HepG2 (cell line): ENCODE data around the gene CISD3. TPM values are rescaled to one million over a fixed set of nuclear protein-coding genes. Genes with fewer than 3 reads are reported as not detected.

ENCODE experiments used
- EED ChIP-seq: sonication (generic); formaldehyde crosslinking; IDR thresholded peaks from 2 replicates; pipeline ENCODE4 v1.5.0; 2020; ENCODE audit warnings: mild to moderate bottlenecking, missing genetic modification reagents
- MAZ ChIP-seq, 2 experiments: sonication (generic) in 1 of 2; formaldehyde crosslinking in 1 of 2; IDR thresholded peaks; 2 replicates each; pipeline versions ENCODE4 v1.5.0 to v1.6.1; 2012 to 2020; ENCODE audit warnings: low read depth in 2 of 2, mild to moderate bottlenecking in 2 of 2, borderline replicate concordance in 1 of 2, improper control_type of control experiment in 1 of 2, low read length in 1 of 2, missing genetic modification reagents in 1 of 2, moderate library complexity in 1 of 2
- MED13 ChIP-seq: sonication (generic); formaldehyde crosslinking; IDR thresholded peaks from 2 replicates; pipeline ENCODE4 v1.5.0; 2020; ENCODE audit warnings: missing genetic modification reagents
- REXO4 ChIP-seq: sonication (generic); formaldehyde crosslinking; IDR thresholded peaks from 2 replicates; pipeline ENCODE4 v1.8.0; 2022; ENCODE audit warnings: missing genetic modification reagents, mild to moderate bottlenecking, borderline replicate concordance
- SOX13 ChIP-seq, 3 experiments: fragments of 450-650 bp in 1 of 3; sonication (generic) in 1 of 3; formaldehyde crosslinking in 1 of 3; IDR thresholded peaks in 2 of 3; conservative IDR thresholded peaks in 1 of 3; 2 replicates each; pipeline versions ENCODE4 v1.5.0 to v1.6.1; 2016 to 2020; ENCODE audit warnings: antibody characterized with exemption in 1 of 3, mild to moderate bottlenecking in 1 of 3, missing compliant biosample characterization in 1 of 3, missing genetic modification reagents in 1 of 3, moderate library complexity in 1 of 3
- SP2 ChIP-seq: sonication (generic); formaldehyde crosslinking; IDR thresholded peaks from 2 replicates; pipeline ENCODE4 v1.5.1; 2020; ENCODE audit warnings: mild to moderate bottlenecking, missing genetic modification reagents
- YY1 ChIP-seq: IDR thresholded peaks from 2 replicates; pipeline ENCODE4 v1.6.1; 2011; ENCODE audit warnings: low read length, low read depth, moderate library complexity, mild to moderate bottlenecking; ENCODE audit not compliant: insufficient read depth, insufficient replicate concordance
- ZNF546 ChIP-seq: sonication (generic); formaldehyde crosslinking; conservative IDR thresholded peaks from 2 replicates; pipeline ENCODE4 v1.8.1; 2023; ENCODE audit warnings: mild to moderate bottlenecking, missing genetic modification reagents
- ZSCAN21 ChIP-seq: sonication (generic); formaldehyde crosslinking; IDR thresholded peaks from 2 replicates; pipeline ENCODE4 v1.8.0; 2022; ENCODE audit warnings: mild to moderate bottlenecking, missing genetic modification reagents, moderate library complexity, borderline replicate concordance
- polyA plus RNA-seq, 8 experiments: library from polyadenylated mRNA; depleted of rRNA in 3 of 8; stranded (reverse) in 7 of 8; unstranded in 1 of 8; fragments of >200 nt; fragmentation: Illumina TruSeq in 4 of 8; extraction: Trizol in 4 of 8; gene quantifications; 2 replicates each; pipeline versions ENCODE4 v1.2.1 to v1.2.3, GENCODE V29; 2011 to 2016; ENCODE audit warnings: low read depth in 4 of 8, missing spikeins in 1 of 8, mixed read lengths in 1 of 8; ENCODE audit not compliant: insufficient read depth in 1 of 8
- total RNA-seq, 5 experiments: library from RNA; depleted of rRNA; stranded (reverse); fragments of >200 nt; fragmentation: Illumina TruSeq; extraction: Trizol; gene quantifications; 2 replicates each; pipeline ENCODE4 v1.2.3, GENCODE V29; 2016; ENCODE audit warnings: low read depth in 1 of 5
- TF ChIP-seq, protein P1 (sequence below): IDR thresholded peaks from 2 replicates; pipeline ENCODE4 v1.6.1; 2016; ENCODE audit warnings: mild to moderate bottlenecking, missing biosample characterization, missing genetic modification reagents
- TF ChIP-seq, protein P2 (sequence below): IDR thresholded peaks from 2 replicates; pipeline ENCODE4 v1.6.1; 2018; ENCODE audit warnings: missing genetic modification reagents, mild to moderate bottlenecking, missing compliant biosample characterization
- TF ChIP-seq, protein P3 (sequence below): sonication (generic); formaldehyde crosslinking; IDR thresholded peaks from 2 replicates; pipeline ENCODE4 v1.5.0; 2020; ENCODE audit warnings: mild to moderate bottlenecking, missing genetic modification reagents, borderline replicate concordance
- TF ChIP-seq, protein P4 (sequence below): sonication (generic); formaldehyde crosslinking; IDR thresholded peaks from 2 replicates; pipeline ENCODE4 v1.8.0; 2022; ENCODE audit warnings: mild to moderate bottlenecking, missing genetic modification reagents, moderate library complexity
- TF ChIP-seq, protein P5 (sequence below): sonication (generic); formaldehyde crosslinking; conservative IDR thresholded peaks from 2 replicates; pipeline ENCODE4 v1.8.1; 2023; ENCODE audit warnings: missing genetic modification reagents

Gene CISD3
- total and polyA plus RNA-seq, 2 of the 13 experiments (the other 11 are each of a cell fraction or from before 2014, with no cell fraction given) = 30.0 to 34.1 TPM

DNA sequence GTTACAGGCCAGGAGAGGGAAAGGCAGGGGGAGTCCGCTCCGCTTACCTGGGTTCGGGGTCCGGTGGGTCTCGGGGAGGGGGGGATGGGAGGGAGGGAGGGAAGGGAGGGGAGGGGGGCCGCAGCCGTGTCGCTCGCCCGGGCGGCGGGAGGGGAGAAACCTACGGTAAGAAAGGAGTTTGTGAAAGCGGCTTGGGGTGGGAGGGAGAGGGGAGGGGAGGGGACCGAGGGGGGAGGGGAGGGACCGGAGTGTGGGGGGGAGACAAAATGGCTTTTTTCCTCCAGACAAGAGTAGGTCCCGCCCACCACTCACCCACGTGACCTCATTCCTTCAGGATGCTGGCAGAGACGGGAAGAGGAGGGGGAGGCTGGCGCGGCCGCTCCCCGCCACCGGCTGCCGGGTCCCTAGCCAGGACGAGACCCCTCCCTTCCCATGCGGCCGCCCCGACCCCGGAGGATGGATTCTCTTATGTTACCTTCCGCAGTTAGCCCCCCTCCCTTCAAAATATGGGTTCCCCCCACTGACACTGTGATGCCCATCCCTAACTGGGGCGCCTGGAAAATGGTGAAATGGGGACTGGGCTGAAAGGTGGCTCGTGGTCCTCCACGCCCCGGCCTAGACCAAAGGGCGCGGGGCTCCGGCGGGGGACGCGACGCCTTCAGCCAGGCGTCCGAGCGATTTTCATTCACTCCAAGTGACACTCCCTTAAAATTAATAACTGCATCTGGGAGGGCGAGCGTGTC, 18.2 kb downstream of the CISD3 start, which contains the start of gene PCGF2 (continued):
- TF ChIP-seq, protein P1, sequence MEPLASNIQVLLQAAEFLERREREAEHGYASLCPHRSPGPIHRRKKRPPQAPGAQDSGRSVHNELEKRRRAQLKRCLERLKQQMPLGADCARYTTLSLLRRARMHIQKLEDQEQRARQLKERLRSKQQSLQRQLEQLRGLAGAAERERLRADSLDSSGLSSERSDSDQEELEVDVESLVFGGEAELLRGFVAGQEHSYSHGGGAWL (CRISPR knock-in tag) = no peak
- TF ChIP-seq EED (no peak), SOX13 (IDR thresholded peaks at IDR 0.05) (no peak), SOX13 (CRISPR knock-in tag; conservative IDR thresholded peaks at IDR 0.05 in 1 of 2, IDR thresholded peaks at IDR 0.05 in 1 of 2) (peak in 1 of 2 experiments; percentile 19; a peak in 1 of 4 replicates), ZSCAN21 (CRISPR knock-in tag) (no peak), ZNF546 (no peak), REXO4 (no peak), SP2 (CRISPR knock-in tag) (no peak), YY1 (peak; percentile 50), MAZ (IDR thresholded peaks at IDR 0.05; ENCODE audit: borderline replicate concordance, low read depth, low read length) (no peak), MAZ (CRISPR knock-in tag; IDR thresholded peaks at IDR 0.05; ENCODE audit: low read depth) (peak; percentile 26; the same call in 1 of the 2 replicates), MED13 (CRISPR knock-in tag) (no peak)
- TF ChIP-seq, protein P2, sequence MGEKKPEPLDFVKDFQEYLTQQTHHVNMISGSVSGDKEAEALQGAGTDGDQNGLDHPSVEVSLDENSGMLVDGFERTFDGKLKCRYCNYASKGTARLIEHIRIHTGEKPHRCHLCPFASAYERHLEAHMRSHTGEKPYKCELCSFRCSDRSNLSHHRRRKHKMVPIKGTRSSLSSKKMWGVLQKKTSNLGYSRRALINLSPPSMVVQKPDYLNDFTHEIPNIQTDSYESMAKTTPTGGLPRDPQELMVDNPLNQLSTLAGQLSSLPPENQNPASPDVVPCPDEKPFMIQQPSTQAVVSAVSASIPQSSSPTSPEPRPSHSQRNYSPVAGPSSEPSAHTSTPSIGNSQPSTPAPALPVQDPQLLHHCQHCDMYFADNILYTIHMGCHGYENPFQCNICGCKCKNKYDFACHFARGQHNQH (CRISPR knock-in tag) = 0 out of 2 replicates have a peak, but pooled peaks have one; percentile 10
- TF ChIP-seq, protein P3, sequence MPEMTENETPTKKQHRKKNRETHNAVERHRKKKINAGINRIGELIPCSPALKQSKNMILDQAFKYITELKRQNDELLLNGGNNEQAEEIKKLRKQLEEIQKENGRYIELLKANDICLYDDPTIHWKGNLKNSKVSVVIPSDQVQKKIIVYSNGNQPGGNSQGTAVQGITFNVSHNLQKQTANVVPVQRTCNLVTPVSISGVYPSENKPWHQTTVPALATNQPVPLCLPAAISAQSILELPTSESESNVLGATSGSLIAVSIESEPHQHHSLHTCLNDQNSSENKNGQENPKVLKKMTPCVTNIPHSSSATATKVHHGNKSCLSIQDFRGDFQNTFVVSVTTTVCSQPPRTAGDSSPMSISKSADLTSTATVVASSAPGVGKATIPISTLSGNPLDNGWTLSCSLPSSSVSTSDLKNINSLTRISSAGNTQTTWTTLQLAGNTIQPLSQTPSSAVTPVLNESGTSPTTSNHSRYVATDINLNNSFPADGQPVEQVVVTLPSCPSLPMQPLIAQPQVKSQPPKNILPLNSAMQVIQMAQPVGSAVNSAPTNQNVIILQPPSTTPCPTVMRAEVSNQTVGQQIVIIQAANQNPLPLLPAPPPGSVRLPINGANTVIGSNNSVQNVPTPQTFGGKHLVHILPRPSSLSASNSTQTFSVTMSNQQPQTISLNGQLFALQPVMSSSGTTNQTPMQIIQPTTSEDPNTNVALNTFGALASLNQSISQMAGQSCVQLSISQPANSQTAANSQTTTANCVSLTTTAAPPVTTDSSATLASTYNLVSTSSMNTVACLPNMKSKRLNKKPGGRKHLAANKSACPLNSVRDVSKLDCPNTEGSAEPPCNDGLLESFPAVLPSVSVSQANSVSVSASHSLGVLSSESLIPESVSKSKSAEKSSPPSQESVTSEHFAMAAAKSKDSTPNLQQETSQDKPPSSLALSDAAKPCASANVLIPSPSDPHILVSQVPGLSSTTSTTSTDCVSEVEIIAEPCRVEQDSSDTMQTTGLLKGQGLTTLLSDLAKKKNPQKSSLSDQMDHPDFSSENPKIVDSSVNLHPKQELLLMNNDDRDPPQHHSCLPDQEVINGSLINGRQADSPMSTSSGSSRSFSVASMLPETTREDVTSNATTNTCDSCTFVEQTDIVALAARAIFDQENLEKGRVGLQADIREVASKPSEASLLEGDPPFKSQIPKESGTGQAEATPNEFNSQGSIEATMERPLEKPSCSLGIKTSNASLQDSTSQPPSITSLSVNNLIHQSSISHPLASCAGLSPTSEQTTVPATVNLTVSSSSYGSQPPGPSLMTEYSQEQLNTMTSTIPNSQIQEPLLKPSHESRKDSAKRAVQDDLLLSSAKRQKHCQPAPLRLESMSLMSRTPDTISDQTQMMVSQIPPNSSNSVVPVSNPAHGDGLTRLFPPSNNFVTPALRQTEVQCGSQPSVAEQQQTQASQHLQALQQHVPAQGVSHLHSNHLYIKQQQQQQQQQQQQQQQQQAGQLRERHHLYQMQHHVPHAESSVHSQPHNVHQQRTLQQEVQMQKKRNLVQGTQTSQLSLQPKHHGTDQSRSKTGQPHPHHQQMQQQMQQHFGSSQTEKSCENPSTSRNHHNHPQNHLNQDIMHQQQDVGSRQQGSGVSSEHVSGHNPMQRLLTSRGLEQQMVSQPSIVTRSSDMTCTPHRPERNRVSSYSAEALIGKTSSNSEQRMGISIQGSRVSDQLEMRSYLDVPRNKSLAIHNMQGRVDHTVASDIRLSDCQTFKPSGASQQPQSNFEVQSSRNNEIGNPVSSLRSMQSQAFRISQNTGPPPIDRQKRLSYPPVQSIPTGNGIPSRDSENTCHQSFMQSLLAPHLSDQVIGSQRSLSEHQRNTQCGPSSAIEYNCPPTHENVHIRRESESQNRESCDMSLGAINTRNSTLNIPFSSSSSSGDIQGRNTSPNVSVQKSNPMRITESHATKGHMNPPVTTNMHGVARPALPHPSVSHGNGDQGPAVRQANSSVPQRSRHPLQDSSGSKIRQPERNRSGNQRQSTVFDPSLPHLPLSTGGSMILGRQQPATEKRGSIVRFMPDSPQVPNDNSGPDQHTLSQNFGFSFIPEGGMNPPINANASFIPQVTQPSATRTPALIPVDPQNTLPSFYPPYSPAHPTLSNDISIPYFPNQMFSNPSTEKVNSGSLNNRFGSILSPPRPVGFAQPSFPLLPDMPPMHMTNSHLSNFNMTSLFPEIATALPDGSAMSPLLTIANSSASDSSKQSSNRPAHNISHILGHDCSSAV = no peak
- TF ChIP-seq, protein P4, sequence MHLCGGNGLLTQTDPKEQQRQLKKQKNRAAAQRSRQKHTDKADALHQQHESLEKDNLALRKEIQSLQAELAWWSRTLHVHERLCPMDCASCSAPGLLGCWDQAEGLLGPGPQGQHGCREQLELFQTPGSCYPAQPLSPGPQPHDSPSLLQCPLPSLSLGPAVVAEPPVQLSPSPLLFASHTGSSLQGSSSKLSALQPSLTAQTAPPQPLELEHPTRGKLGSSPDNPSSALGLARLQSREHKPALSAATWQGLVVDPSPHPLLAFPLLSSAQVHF (CRISPR knock-in tag) = no peak
- TF ChIP-seq, protein P5, sequence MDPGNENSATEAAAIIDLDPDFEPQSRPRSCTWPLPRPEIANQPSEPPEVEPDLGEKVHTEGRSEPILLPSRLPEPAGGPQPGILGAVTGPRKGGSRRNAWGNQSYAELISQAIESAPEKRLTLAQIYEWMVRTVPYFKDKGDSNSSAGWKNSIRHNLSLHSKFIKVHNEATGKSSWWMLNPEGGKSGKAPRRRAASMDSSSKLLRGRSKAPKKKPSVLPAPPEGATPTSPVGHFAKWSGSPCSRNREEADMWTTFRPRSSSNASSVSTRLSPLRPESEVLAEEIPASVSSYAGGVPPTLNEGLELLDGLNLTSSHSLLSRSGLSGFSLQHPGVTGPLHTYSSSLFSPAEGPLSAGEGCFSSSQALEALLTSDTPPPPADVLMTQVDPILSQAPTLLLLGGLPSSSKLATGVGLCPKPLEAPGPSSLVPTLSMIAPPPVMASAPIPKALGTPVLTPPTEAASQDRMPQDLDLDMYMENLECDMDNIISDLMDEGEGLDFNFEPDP (CRISPR knock-in tag) = 0 out of 2 replicates have a peak, but pooled peaks have one; percentile 13
